Hematopoietic multipotent progenitor cell (in vitro differentiated cells): ENCODE results near the gene FRMD4A. TPM values are rescaled to one million over a fixed set of nuclear protein-coding genes. Genes with fewer than 3 reads are reported as not detected.
A peak's percentile ranks its signal among the peaks of the same experiment; 100 is the strongest.

ENCODE experiments used
- DNase-seq, 3 donors: peaks; one replicate each; pipeline ENCODE4 v3.0.0-alpha.2; 2011 to 2015; ENCODE audit warnings: low read depth in 2 of 3, low spot score in 2 of 3
- total RNA-seq: library from RNA; depleted of rRNA; stranded (reverse); fragments of >200 nt; gene quantifications from one replicate; pipeline ENCODE4 v1.2.3, GENCODE V29; 2012

The FRMD4A gene
- total RNA-seq, 1 donor, result 0.54 TPM

DNA sequence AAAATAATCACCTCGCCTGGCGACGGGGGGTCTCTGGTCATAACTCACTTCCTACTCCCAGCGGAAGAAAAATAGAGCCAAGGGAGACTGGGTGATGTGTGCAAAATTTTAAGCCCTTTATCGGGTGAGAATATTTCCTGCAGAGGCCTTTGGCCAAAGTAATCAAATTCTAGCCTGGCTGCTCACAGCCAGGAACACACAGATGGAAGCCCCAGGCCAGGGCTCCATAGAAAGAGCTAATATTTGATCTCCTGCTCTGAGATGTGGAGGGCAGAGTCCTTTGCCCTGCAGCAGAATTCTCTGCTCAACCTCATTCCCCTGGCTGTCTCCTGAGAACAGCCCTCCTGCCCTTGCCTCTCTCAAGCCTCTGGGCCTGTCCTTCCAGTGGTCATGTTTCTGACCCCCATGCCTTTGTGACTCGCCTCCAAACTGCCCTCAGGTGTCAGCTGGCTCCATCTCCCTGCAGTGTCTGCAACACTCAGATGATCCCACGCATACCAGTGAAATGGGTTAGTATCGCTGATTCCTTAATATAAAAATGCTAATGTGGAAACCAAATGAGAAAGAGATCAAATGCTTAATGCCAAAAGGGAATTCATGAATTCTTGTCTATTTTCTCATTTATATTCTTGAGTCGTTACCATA is 34.5 kb downstream of the FRMD4A start:
- DNase-seq, result no peak

- DNase-seq, result no peak
Observed at GRCh38 chr10:14294347-14295059, 36.2 kb downstream of the FRMD4A start.

GRCh38 chr10:14293526-14293925 is 37.2 kb downstream of the FRMD4A start:
- DNase-seq, result no peak

DNA sequence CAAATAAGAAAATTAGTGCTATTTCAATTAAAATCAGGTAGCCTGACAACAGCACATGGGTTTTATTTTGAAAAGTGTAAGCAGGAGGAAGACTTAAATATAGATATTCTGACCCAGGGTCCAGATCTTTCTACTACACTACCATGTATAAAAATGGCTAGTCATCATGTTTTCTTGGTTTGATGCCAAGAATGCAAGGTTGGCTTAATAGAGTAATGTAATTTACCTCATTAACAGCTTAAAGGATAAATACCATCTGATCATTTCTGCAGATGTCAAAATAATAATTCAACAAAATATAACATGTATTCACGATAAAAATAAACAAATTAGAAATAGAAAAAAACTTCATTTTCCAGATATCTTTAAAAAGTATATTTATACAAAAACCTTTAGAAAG is 39.4 kb downstream of the FRMD4A start:
- DNase-seq, result no peak

DNA sequence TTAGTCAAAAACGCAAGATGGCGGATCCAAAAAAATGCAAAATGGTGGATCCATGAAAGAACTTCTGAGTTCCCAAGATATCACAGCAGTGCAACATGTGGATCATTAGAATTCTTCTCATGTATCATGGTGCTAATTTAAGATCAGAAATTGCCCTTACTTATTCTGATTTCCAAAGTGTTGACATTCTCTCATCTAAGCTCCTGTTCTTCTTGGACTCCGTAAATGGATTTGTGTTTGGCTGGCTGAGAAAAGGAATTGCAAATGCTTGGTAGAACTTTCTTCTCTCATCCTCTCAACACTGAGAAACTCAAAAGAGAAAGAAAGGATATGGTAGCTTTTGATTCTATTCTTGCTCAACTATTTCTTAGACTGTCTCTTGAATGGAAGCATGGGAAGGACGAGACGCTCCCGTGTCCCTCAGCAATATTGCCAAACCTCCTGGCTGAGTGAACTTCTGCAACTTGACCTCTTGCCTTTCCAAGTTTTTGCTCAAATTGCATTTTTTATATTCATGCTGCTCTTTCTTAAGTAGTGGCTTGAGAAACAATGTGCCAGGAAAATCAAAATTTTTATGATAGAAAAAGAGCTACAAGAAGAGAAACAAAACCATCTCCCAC is 44.7 kb downstream of the FRMD4A start:
- DNase-seq, result no peak

DNA sequence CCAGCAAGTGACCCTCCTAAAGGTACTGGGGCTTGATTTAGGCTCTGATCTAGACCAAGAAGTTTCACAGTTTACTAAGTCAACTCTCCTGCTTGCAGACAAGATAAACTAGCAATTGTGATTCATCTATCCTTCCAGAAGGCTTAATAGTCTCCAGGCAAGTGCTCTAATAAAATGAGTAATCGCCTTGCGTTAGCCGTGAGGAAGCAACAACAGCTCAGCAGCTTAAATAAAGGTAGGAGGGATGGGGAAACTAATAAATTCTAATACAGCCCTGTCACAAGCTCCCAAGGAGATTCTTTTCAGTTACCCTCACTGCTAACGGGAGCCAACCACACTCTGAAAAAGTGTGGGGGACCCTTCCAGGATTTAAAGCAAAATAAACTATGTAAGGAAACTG is 48.4 kb downstream of the FRMD4A start:
- no peak for DNase-seq

GRCh38 chr10:14278533-14278932 is 52.2 kb downstream of the FRMD4A start:
- no peak for DNase-seq

DNA sequence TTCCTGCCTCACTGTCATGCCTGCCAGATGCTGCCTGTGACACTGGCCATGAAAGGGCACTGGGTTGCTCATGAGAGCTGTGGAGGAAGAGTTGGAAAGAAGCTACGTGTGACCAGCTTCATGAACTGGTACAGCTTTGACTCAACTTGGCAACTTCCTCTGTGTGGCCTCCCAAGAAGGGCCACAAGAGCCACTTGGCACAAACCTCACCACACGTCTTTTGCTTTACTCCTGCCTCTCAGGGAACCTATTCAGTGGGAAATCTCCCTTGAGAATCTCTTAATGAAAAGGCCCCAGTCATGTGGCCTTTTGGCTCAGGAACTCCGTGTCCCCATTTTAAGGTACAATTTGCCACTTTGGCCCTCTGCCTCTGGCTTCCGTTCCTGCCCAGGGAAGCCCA is 54.5 kb downstream of the FRMD4A start:
- no peak for DNase-seq

DNA sequence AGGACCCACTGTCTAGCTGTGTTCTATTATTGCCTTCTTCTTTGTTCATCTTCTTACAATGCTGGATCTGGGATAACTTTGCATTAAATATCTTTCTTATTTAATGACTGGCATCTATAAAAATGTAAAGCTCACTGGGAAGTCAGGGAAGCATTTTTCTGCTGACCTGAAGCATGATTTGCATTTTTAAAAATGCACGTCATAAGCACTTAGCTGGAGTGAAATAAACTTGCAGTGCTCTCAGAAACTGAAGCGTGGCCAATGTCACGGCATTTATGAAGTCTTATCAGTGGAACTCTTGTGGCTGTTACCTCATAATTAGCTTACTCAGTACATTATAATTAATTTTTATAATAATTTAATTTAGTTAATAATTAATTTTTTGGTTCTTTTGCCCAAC is 59.1 kb downstream of the FRMD4A start:
- no peak for DNase-seq

DNA sequence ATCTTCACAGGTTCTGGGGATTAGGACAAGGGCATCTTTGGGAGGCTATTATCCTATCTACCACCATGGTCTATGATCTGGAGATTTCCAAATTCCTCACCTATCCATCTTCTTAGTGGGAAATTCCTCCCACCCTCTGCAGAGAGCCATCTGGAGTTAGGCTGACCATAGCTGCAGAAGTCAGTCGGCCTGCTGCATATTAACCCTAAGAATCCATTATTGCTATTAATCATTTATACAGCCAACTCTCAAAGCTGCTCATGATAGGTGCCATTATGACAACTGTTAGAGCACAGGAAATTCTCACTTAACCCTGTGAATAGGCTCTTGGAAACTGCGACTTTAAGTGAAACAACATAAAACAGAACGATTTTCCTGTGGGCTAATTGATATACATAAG is 60.4 kb downstream of the FRMD4A start:
- no peak for DNase-seq

- DNase-seq, result no peak
Observed at GRCh38 chr10:14265709-14266108, 65.0 kb downstream of the FRMD4A start.

DNA sequence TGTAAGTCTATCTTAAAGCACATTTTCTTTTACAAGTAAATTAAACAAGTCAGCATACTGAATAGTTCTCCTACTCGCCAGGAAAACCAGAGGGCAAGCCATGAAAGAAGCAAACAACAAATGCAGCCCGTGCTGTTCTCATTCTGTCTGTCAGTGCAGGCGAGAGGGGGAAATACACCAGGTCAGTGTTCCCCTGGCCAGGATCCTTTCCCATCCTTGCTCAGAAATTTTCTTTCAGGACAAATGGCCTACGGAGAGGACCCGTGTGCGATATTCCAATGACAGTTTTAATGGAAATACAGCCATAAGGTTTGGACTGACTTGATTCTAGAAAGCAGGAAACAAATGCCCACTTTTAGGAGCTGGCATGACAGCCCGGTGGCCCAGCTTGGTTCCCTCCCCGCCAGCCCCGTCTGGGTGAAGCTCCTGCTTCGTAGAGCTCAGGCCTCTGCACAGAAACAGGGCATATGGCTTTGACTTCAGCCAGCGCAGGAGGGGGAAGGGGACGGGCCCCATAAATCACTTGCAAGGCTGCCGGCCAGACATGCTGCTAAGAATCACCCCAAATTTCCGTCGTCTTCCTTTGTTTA is 67.8 kb downstream of the FRMD4A start:
- DNase-seq, result peak in 1 of 3 donors; percentile 3

- no peak for DNase-seq
Observed at GRCh38 chr10:14261336-14261735, 69.4 kb downstream of the FRMD4A start.

DNA sequence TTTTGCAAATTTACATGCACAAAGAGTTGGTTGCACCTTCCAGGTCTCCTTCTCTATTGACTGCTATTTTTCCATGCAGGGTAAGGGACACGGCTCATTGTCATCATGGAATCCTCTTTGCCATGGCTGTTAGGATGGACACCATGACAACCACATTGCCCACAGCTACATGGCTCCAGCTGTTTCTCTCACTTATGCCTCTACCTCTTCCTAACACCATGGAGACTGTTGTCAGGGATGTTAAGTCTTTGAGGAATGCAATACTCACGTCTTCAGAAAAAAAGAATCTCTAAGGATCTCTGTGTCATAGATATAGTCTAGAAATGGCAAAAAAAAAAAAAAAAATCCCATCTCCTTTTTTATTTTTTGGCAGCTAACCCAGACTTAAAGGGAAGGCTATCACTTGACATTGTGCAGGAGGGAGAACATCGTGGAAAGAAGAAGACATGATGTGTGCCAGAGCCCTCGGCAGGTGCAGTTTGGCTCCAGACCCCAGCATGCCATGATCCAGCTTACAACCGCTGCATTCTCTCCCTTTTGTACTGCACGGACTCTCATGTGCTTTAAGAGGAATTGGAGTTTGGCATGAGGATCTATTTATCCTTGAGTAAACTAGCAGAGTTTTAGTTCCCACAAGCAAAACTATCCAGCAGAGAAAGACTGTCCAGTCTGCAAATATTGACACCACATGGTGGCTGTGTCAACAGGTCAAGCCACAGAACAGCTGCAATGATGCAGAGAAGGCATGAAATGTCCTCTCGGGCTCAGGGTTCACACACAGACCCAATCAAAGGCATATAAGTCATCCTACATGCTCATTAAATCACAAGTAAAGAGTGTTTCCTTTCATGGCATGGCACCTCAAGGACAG is 70.8 kb downstream of the FRMD4A start:
- no peak for DNase-seq

GRCh38 chr10:14254368-14254767 is 76.4 kb downstream of the FRMD4A start:
- no peak for DNase-seq

DNA sequence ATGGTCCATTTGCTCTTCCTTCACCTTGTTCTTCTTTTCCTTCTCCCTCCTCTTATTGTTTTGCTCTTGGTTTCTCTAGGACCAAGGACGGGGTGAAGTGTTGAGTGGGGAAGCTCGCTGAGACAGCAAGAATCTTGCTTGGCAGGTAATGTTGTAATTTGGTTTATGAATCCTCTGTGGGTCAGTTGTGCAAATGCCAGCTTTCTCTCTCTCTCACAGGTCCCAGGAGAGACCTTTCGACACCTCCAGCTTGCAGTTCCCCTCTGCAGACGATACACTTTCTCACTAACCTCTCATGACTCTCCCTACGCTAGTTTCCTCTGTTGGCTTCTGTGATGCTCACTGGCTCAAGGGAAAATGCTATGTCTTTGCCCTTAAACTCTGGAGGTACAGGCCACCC is 77.0 kb downstream of the FRMD4A start:
- no peak for DNase-seq

DNA sequence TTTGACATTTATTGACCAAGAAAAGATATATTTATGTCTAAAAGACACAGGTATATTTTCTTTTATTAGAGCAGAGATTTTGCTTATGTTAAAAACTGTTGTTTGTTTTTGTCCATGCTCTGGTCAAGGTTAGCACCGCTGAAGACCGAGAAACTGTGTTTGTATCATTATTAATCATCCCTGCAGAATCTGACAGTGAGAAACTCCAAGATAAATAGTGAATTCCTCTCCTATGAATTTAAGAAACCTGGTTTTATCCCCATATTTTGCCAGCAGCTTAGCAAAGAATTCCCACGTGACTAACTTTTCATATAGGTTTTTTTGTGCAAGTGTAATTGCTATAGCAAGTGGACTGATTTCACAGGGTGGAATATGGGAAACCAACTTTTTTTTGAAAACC is 77.6 kb downstream of the FRMD4A start:
- DNase-seq, result no peak

DNA sequence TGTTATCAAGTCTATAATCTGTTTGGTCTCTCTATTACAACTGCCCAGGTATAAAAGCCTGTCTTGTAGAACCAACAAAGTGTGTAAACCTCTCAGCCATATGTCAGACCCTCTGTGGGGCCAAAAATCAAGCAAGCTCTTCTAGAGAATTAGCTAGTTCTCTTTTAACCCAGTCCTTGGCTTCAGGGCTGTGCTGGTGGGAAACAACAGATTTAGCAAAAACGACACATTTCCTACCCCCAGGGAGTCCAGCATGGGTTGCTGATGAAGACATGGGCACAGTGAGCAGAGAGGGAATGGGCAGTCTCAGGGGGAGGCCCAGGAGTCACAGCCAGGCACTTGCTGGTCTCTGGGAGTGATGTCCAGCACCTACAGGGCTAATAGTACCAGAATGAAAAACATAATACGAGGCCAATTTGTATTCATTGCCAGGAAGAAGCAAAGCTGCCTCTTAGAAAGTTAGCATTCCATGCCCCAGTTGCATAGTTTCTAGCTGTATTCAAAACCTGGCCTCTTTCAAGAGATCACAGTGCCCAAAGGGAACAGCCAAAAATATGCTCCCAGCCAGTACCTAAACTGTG is 80.1 kb downstream of the FRMD4A start:
- DNase-seq, result no peak

DNA sequence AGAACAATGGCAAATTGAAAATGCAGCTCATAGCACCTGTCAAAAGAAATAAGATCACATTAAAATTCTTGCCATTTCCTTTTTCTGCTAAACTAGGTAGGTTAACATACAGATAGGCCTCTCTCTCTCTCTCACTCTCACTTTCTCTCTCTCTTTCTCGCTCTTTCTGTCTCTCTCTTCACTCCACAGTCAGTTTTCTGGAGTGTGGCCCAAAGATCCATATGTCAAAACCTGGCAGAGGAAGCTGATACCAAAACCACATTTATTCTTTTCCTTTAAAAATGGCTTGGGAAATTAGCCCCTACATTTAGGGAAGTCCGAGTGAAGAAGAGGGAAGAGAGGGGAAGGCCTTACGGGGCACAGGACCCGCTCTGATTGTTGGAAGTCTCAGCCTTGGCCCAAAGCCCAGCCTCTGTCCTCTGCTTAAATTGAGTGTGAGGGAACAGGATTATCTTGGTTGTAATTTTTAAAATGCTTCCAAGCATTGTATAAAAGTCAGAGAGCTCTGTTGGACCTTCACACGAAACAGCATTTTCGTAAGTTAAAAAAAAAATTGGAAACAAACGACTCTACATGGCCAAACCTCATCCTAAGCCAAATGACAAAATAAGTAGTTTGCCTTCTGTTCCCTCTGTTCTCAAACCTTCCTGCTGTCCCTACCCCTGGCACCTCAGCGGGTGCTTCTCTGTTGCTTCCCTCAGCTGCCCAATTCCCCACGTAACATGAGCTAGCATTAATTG is 83.2 kb downstream of the FRMD4A start:
- no peak for DNase-seq

GRCh38 chr10:14244801-14245211 is 85.9 kb downstream of the FRMD4A start:
- no peak for DNase-seq
